ENCODE results near the gene WDR7. TPM values are rescaled to one million over a fixed set of nuclear protein-coding genes. Genes with fewer than 3 reads are reported as not detected.

Gene WDR7
- total and polyA plus RNA-seq, 2 experiments from 2014 or later: 7.0 to 14.8 TPM

DNA sequence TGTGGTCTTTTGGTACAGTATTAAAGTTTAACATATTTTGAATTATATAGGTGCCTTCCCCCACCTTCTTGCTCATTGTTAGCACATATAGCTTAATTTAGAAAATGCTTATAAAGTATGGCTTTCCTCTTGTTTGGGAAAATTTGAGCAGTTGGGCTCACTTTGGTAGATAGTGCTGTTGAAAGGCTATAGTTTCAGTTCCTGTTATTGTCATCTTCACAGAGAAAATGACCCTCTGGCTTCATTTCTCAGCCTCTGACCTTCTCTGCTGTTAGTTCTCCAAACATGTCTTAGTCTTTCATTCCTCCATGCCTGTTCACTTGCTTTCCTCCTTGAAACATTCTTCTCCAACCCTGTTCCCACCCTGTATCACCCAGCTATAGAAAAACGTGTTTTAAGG, 200.6 kb downstream of the WDR7 start:
- Histone ChIP-seq H3K4me2 (no peak overlapping the region), H3K27ac (ENCODE audit: low read depth) (no peak overlapping the region), H3F3A (replicated peaks; ENCODE audit: low read depth) (no peaks in the 10 kb centered on the region), H4K20me1 (replicated peaks; ENCODE audit: insufficient read depth) (no peaks in the 10 kb centered on the region), H3K36me3 (ENCODE audit: insufficient read depth) (no peaks in the 10 kb centered on the region), H3K4me1 (ENCODE audit: insufficient read depth) (no peaks in the 10 kb centered on the region), H3K9me2 (ENCODE audit: insufficient read depth) (0 out of 2 replicates have a peak, but pooled peaks cover 5% of the 10 kb centered on the region), H3K27me3 (ENCODE audit: insufficient read depth) (no peaks in the 10 kb centered on the region), H3K79me2 (replicated peaks; ENCODE audit: insufficient read depth) (no peaks in the 10 kb centered on the region), H3K4me3 (no peak overlapping the region), H2AFZ (no peak overlapping the region)
- no peak for TF ChIP-seq ZNF114 (CRISPR knock-in tag; IDR thresholded peaks at IDR 0.05)
- no peak for TF ChIP-seq EZH2phosphoT487 (IDR thresholded peaks at IDR 0.05; ENCODE audit: unreplicated experiment)
- TF ChIP-seq, protein P1, sequence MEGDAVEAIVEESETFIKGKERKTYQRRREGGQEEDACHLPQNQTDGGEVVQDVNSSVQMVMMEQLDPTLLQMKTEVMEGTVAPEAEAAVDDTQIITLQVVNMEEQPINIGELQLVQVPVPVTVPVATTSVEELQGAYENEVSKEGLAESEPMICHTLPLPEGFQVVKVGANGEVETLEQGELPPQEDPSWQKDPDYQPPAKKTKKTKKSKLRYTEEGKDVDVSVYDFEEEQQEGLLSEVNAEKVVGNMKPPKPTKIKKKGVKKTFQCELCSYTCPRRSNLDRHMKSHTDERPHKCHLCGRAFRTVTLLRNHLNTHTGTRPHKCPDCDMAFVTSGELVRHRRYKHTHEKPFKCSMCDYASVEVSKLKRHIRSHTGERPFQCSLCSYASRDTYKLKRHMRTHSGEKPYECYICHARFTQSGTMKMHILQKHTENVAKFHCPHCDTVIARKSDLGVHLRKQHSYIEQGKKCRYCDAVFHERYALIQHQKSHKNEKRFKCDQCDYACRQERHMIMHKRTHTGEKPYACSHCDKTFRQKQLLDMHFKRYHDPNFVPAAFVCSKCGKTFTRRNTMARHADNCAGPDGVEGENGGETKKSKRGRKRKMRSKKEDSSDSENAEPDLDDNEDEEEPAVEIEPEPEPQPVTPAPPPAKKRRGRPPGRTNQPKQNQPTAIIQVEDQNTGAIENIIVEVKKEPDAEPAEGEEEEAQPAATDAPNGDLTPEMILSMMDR (conservative IDR thresholded peaks at IDR 0.05; ENCODE audit: low read depth in 2 of 2): no peak
- no peak for TF ChIP-seq POLR2AphosphoS5 (IDR thresholded peaks at IDR 0.05; ENCODE audit: low read depth)
- TF ChIP-seq, protein P2, sequence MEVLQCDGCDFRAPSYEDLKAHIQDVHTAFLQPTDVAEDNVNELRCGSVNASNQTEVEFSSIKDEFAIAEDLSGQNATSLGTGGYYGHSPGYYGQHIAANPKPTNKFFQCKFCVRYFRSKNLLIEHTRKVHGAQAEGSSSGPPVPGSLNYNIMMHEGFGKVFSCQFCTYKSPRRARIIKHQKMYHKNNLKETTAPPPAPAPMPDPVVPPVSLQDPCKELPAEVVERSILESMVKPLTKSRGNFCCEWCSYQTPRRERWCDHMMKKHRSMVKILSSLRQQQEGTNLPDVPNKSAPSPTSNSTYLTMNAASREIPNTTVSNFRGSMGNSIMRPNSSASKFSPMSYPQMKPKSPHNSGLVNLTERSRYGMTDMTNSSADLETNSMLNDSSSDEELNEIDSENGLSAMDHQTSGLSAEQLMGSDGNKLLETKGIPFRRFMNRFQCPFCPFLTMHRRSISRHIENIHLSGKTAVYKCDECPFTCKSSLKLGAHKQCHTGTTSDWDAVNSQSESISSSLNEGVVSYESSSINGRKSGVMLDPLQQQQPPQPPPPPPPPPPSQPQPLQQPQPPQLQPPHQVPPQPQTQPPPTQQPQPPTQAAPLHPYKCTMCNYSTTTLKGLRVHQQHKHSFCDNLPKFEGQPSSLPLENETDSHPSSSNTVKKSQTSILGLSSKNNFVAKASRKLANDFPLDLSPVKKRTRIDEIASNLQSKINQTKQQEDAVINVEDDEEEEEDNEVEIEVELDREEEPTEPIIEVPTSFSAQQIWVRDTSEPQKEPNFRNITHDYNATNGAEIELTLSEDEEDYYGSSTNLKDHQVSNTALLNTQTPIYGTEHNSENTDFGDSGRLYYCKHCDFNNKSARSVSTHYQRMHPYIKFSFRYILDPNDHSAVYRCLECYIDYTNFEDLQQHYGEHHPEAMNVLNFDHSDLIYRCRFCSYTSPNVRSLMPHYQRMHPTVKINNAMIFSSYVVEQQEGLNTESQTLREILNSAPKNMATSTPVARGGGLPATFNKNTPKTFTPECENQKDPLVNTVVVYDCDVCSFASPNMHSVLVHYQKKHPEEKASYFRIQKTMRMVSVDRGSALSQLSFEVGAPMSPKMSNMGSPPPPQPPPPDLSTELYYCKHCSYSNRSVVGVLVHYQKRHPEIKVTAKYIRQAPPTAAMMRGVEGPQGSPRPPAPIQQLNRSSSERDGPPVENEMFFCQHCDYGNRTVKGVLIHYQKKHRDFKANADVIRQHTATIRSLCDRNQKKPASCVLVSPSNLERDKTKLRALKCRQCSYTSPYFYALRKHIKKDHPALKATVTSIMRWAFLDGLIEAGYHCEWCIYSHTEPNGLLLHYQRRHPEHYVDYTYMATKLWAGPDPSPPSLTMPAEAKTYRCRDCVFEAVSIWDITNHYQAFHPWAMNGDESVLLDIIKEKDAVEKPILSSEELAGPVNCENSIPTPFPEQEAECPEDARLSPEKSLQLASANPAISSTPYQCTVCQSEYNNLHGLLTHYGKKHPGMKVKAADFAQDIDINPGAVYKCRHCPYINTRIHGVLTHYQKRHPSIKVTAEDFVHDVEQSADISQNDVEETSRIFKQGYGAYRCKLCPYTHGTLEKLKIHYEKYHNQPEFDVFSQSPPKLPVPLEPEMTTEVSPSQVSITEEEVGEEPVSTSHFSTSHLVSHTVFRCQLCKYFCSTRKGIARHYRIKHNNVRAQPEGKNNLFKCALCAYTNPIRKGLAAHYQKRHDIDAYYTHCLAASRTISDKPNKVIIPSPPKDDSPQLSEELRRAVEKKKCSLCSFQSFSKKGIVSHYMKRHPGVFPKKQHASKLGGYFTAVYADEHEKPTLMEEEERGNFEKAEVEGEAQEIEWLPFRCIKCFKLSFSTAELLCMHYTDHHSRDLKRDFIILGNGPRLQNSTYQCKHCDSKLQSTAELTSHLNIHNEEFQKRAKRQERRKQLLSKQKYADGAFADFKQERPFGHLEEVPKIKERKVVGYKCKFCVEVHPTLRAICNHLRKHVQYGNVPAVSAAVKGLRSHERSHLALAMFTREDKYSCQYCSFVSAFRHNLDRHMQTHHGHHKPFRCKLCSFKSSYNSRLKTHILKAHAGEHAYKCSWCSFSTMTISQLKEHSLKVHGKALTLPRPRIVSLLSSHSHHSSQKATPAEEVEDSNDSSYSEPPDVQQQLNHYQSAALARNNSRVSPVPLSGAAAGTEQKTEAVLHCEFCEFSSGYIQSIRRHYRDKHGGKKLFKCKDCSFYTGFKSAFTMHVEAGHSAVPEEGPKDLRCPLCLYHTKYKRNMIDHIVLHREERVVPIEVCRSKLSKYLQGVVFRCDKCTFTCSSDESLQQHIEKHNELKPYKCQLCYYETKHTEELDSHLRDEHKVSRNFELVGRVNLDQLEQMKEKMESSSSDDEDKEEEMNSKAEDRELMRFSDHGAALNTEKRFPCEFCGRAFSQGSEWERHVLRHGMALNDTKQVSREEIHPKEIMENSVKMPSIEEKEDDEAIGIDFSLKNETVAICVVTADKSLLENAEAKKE (CRISPR knock-in tag; IDR thresholded peaks at IDR 0.05): no peak
- TF ChIP-seq STAT1 (IDR thresholded peaks at IDR 0.05; ENCODE audit: unreplicated experiment): no peak
- no peak for TF ChIP-seq NANOG (IDR thresholded peaks at IDR 0.05; ENCODE audit: borderline replicate concordance)
- no peak for TF ChIP-seq ZNF331 (CRISPR knock-in tag; IDR thresholded peaks at IDR 0.05; ENCODE audit: low read depth)
- TF ChIP-seq JUNB (IDR thresholded peaks at IDR 0.05; ENCODE audit: unreplicated experiment): no peak
- TF ChIP-seq CREB1 (CRISPR knock-in tag; IDR thresholded peaks at IDR 0.05; ENCODE audit: low read depth): no peak
- no peak for TF ChIP-seq EZH2 (IDR thresholded peaks at IDR 0.05; ENCODE audit: low read depth, unreplicated experiment)
- TF ChIP-seq, protein P3, sequence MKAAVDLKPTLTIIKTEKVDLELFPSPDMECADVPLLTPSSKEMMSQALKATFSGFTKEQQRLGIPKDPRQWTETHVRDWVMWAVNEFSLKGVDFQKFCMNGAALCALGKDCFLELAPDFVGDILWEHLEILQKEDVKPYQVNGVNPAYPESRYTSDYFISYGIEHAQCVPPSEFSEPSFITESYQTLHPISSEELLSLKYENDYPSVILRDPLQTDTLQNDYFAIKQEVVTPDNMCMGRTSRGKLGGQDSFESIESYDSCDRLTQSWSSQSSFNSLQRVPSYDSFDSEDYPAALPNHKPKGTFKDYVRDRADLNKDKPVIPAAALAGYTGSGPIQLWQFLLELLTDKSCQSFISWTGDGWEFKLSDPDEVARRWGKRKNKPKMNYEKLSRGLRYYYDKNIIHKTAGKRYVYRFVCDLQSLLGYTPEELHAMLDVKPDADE (IDR thresholded peaks at IDR 0.05): no peak
- TF ChIP-seq, protein P4, sequence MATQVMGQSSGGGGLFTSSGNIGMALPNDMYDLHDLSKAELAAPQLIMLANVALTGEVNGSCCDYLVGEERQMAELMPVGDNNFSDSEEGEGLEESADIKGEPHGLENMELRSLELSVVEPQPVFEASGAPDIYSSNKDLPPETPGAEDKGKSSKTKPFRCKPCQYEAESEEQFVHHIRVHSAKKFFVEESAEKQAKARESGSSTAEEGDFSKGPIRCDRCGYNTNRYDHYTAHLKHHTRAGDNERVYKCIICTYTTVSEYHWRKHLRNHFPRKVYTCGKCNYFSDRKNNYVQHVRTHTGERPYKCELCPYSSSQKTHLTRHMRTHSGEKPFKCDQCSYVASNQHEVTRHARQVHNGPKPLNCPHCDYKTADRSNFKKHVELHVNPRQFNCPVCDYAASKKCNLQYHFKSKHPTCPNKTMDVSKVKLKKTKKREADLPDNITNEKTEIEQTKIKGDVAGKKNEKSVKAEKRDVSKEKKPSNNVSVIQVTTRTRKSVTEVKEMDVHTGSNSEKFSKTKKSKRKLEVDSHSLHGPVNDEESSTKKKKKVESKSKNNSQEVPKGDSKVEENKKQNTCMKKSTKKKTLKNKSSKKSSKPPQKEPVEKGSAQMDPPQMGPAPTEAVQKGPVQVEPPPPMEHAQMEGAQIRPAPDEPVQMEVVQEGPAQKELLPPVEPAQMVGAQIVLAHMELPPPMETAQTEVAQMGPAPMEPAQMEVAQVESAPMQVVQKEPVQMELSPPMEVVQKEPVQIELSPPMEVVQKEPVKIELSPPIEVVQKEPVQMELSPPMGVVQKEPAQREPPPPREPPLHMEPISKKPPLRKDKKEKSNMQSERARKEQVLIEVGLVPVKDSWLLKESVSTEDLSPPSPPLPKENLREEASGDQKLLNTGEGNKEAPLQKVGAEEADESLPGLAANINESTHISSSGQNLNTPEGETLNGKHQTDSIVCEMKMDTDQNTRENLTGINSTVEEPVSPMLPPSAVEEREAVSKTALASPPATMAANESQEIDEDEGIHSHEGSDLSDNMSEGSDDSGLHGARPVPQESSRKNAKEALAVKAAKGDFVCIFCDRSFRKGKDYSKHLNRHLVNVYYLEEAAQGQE (IDR thresholded peaks at IDR 0.05; ENCODE audit: unreplicated experiment): no peak
- Mint-ChIP-seq H3K4me1 (peaks cover 5% of the 10 kb centered on the region; the same call in 2 of the 3 replicates), H3K27me3 (ENCODE audit: insufficient read depth, low read depth, poor library complexity) (peaks cover 2% of the 10 kb centered on the region), H3K9me3 (no peaks in the 10 kb centered on the region), H3K4me3 (no peak overlapping the region), H3K27ac (no peak overlapping the region), H3K36me3 (ENCODE audit: low read depth) (no peaks in the 10 kb centered on the region)
- ATAC-seq (no peak), DNase-seq (ENCODE audit: low spot score) (no peak)
